ENCODE measurements around the gene ALOX15B.

DNA sequence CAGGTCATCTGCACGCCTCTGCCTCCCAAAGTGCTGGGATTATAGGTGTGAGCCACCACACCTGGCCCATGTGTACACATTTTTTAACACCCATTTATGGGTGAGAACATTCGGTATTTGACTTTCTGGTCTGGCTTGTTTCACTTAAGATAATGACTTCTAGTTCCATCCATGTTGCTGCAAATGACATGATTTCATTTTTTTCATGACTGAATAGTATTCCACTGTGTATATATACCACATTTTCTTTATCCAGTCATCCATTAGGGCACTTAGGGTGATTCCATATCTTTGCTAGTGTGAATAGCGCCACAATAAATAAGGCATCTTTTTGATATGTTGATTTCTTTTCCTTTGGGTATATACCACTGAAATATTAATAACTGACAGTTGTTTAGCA is 43.0 kb downstream of the ALOX15B start:
- TF ChIP-seq, protein P1, sequence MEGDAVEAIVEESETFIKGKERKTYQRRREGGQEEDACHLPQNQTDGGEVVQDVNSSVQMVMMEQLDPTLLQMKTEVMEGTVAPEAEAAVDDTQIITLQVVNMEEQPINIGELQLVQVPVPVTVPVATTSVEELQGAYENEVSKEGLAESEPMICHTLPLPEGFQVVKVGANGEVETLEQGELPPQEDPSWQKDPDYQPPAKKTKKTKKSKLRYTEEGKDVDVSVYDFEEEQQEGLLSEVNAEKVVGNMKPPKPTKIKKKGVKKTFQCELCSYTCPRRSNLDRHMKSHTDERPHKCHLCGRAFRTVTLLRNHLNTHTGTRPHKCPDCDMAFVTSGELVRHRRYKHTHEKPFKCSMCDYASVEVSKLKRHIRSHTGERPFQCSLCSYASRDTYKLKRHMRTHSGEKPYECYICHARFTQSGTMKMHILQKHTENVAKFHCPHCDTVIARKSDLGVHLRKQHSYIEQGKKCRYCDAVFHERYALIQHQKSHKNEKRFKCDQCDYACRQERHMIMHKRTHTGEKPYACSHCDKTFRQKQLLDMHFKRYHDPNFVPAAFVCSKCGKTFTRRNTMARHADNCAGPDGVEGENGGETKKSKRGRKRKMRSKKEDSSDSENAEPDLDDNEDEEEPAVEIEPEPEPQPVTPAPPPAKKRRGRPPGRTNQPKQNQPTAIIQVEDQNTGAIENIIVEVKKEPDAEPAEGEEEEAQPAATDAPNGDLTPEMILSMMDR (IDR thresholded peaks at IDR 0.05; ENCODE audit: low read depth, low read length, missing input control), result no peak
- TF ChIP-seq EGR1 (IDR thresholded peaks at IDR 0.05; ENCODE audit: low read depth in 2 of 2), result no peak
- TF ChIP-seq, protein P2, sequence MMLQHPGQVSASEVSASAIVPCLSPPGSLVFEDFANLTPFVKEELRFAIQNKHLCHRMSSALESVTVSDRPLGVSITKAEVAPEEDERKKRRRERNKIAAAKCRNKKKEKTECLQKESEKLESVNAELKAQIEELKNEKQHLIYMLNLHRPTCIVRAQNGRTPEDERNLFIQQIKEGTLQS (IDR thresholded peaks at IDR 0.05), result no peak
- TF ChIP-seq, protein P3, sequence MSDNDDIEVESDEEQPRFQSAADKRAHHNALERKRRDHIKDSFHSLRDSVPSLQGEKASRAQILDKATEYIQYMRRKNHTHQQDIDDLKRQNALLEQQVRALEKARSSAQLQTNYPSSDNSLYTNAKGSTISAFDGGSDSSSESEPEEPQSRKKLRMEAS (IDR thresholded peaks at IDR 0.05), result no peak
- TF ChIP-seq YY1 (IDR thresholded peaks at IDR 0.05), result no peak
- TF ChIP-seq, protein P4, sequence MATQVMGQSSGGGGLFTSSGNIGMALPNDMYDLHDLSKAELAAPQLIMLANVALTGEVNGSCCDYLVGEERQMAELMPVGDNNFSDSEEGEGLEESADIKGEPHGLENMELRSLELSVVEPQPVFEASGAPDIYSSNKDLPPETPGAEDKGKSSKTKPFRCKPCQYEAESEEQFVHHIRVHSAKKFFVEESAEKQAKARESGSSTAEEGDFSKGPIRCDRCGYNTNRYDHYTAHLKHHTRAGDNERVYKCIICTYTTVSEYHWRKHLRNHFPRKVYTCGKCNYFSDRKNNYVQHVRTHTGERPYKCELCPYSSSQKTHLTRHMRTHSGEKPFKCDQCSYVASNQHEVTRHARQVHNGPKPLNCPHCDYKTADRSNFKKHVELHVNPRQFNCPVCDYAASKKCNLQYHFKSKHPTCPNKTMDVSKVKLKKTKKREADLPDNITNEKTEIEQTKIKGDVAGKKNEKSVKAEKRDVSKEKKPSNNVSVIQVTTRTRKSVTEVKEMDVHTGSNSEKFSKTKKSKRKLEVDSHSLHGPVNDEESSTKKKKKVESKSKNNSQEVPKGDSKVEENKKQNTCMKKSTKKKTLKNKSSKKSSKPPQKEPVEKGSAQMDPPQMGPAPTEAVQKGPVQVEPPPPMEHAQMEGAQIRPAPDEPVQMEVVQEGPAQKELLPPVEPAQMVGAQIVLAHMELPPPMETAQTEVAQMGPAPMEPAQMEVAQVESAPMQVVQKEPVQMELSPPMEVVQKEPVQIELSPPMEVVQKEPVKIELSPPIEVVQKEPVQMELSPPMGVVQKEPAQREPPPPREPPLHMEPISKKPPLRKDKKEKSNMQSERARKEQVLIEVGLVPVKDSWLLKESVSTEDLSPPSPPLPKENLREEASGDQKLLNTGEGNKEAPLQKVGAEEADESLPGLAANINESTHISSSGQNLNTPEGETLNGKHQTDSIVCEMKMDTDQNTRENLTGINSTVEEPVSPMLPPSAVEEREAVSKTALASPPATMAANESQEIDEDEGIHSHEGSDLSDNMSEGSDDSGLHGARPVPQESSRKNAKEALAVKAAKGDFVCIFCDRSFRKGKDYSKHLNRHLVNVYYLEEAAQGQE (IDR thresholded peaks at IDR 0.05), result no peak
- no peak for TF ChIP-seq HNF4G (IDR thresholded peaks at IDR 0.05)

All from liver (tissue), 3 donors.